Measurements from ENCODE around the gene PSMF1. TPM values are rescaled to one million over a fixed set of nuclear protein-coding genes. Genes with fewer than 3 reads are reported as not detected.

The PSMF1 gene
- total and polyA plus RNA-seq, 2 donors (not counting 1 experiment from before 2014, with no cell fraction given): 26.4 to 141 TPM

DNA sequence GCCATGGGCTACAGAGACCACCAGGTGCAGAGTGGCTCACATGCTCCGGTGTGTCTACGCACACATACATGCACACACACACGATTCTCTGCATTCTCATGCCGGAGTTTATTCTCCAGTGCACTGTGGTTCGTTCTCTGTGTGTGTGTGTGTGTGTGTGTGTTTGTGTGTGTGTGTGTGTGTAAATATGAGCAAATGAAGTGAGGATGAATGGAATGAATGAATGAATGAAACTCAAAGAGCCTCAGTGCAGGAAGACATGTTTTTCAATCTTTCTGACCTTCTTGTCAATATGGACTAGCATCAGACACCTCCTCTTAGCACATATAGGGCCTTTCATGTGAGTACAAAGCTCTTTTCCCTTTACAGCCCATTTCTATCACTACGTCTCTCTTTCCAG, 64.8 kb downstream of the PSMF1 start:
- H3K27me3 ChIP-seq (ENCODE audit: control insufficient read depth, insufficient read depth, low read length): peaks cover 33% of the 10 kb centered on the region
- H3K4me3 ChIP-seq (replicated peaks in 1 of 4; ENCODE audit: control extremely low read depth in 1 of 4, insufficient read depth in 1 of 4, low read depth in 3 of 4, low read length in 4 of 4): no peak overlapping the region
- no peak overlapping the region for H3K27ac ChIP-seq (ENCODE audit: insufficient read depth, low read length)
- no peaks in the 10 kb centered on the region for H3K79me2 ChIP-seq (ENCODE audit: control insufficient read depth, insufficient read depth, low read length)
- no peaks in the 10 kb centered on the region for H4K20me1 ChIP-seq (ENCODE audit: control insufficient read depth, extremely low read depth, insufficient read depth, low read length)
- no peak overlapping the region for H3K4me2 ChIP-seq (ENCODE audit: extremely low read depth, insufficient read depth, low read length)
- no peak overlapping the region for H2AFZ ChIP-seq (ENCODE audit: low read length)
- H3K36me3 ChIP-seq (ENCODE audit: control insufficient read depth, insufficient read depth, low read length): no peaks in the 10 kb centered on the region
- TF ChIP-seq EZH2 (IDR thresholded peaks at IDR 0.05; ENCODE audit: low read length, missing control alignments): no peak
- TF ChIP-seq, protein P1, sequence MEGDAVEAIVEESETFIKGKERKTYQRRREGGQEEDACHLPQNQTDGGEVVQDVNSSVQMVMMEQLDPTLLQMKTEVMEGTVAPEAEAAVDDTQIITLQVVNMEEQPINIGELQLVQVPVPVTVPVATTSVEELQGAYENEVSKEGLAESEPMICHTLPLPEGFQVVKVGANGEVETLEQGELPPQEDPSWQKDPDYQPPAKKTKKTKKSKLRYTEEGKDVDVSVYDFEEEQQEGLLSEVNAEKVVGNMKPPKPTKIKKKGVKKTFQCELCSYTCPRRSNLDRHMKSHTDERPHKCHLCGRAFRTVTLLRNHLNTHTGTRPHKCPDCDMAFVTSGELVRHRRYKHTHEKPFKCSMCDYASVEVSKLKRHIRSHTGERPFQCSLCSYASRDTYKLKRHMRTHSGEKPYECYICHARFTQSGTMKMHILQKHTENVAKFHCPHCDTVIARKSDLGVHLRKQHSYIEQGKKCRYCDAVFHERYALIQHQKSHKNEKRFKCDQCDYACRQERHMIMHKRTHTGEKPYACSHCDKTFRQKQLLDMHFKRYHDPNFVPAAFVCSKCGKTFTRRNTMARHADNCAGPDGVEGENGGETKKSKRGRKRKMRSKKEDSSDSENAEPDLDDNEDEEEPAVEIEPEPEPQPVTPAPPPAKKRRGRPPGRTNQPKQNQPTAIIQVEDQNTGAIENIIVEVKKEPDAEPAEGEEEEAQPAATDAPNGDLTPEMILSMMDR (conservative IDR thresholded peaks at IDR 0.05 in 1 of 2, IDR thresholded peaks at IDR 0.05 in 1 of 2; ENCODE audit: low read depth in 1 of 2, low read length in 2 of 2): no peak
- H3K4me1 ChIP-seq (ENCODE audit: control insufficient read depth, extremely low read depth, insufficient read depth, low read length): no peaks in the 10 kb centered on the region
- no peaks in the 10 kb centered on the region for H3K9me3 ChIP-seq (ENCODE audit: control insufficient read depth, insufficient read depth, low read depth, low read length)
- DNase-seq (ENCODE audit: low read depth in 2 of 2): no peak
- H3K9ac ChIP-seq (ENCODE audit: insufficient read depth, low read length): no peak overlapping the region

DNA sequence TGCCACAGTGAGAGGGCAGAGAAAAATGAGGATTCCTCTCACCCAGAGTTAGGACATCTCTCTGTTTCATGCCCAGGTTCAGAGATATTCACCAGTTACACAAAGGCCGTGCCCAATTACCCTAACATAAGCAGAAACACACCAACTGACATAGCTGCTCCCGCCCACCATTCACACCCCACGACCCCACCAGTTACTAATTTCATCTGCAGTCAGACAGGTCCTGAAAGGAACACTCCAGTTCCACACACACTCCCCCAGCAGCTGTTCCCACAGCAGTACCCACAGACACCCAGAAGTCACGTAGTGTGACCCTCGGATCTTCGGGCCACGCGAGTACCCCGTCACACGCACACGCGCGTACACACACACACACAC, 65.8 kb downstream of the PSMF1 start:
- Histone ChIP-seq H3K36me3 (ENCODE audit: control insufficient read depth, insufficient read depth, low read length) (no peaks in the 10 kb centered on the region), H3K4me1 (ENCODE audit: control insufficient read depth, extremely low read depth, insufficient read depth, low read length) (no peaks in the 10 kb centered on the region), H2AFZ (ENCODE audit: low read length) (no peak overlapping the region), H3K4me2 (ENCODE audit: extremely low read depth, insufficient read depth, low read length) (no peak overlapping the region), H3K4me3 (replicated peaks in 1 of 4; ENCODE audit: control extremely low read depth in 1 of 4, insufficient read depth in 1 of 4, low read depth in 3 of 4, low read length in 4 of 4) (no peak overlapping the region), H3K9ac (ENCODE audit: insufficient read depth, low read length) (no peak overlapping the region), H3K27me3 (ENCODE audit: control insufficient read depth, insufficient read depth, low read length) (peaks cover 38% of the 10 kb centered on the region), H3K27ac (ENCODE audit: insufficient read depth, low read length) (no peak overlapping the region), H3K79me2 (ENCODE audit: control insufficient read depth, insufficient read depth, low read length) (no peaks in the 10 kb centered on the region), H3K9me3 (ENCODE audit: control insufficient read depth, insufficient read depth, low read depth, low read length) (no peaks in the 10 kb centered on the region), H4K20me1 (ENCODE audit: control insufficient read depth, extremely low read depth, insufficient read depth, low read length) (no peaks in the 10 kb centered on the region)
- no peak for DNase-seq (ENCODE audit: low read depth in 2 of 2)
- TF ChIP-seq, protein P1 (conservative IDR thresholded peaks at IDR 0.05 in 1 of 2, IDR thresholded peaks at IDR 0.05 in 1 of 2; ENCODE audit: low read depth in 1 of 2, low read length in 2 of 2): no peak

DNA sequence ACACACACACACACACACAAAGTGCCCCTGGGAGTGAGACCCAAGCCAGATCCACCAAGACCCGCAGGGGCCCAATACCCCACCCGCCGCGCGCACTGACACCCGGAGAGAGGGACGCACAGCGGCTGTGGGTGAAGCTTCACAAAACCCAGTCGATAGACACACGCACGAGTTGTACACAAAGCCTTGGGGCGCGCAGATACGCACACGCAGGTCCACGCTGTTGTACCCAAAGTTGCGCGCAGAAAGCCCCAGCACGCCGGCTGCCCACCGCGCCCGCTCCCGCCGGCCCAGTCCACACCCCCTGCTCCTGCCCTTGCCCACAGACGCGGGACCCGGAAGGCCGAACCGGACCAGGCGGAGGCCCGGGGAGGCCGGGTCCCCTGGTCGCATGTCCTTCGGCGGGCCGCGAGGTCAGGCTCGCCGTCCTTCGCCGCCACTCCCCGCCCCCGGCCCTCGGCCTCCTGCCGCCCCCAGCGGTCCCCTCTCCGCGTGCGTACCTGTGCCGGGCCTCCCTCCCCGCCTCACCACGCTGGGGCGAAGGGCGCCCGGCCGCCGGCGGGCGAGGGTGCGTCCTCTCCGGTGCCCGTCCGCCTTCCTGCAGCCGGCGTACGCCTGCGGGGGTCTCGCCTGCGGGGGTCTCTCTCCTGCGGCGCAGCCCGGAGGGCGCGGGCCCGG, 66.4 kb downstream of the PSMF1 start, which contains the start of gene TMEM74B:
TMEM74B (minus strand) TSS at position 344 of the 678 bp plus-strand sequence. CDS start 1,180 bp downstream, outside the sequence.
- Histone ChIP-seq H4K20me1 (ENCODE audit: control insufficient read depth, extremely low read depth, insufficient read depth, low read length) (no peaks in the 10 kb centered on the region), H3K36me3 (ENCODE audit: control insufficient read depth, insufficient read depth, low read length) (no peaks in the 10 kb centered on the region), H3K9ac (ENCODE audit: insufficient read depth, low read length) (no peak within 1 kb of the TSS), H2AFZ (ENCODE audit: low read length) (no peak within 1 kb of the TSS), H3K27me3 (ENCODE audit: control insufficient read depth, insufficient read depth, low read length) (peaks cover 43% of the 10 kb centered on the region), H3K27ac (ENCODE audit: insufficient read depth, low read length) (no peak within 1 kb of the TSS), H3K79me2 (ENCODE audit: control insufficient read depth, insufficient read depth, low read length) (no peaks in the 10 kb centered on the region), H3K4me1 (ENCODE audit: control insufficient read depth, extremely low read depth, insufficient read depth, low read length) (no peaks in the 10 kb centered on the region), H3K9me3 (ENCODE audit: control insufficient read depth, insufficient read depth, low read depth, low read length) (no peaks in the 10 kb centered on the region), H3K4me3 (replicated peaks in 1 of 4; ENCODE audit: control extremely low read depth in 1 of 4, insufficient read depth in 1 of 4, low read depth in 3 of 4, low read length in 4 of 4) (peak within 1 kb of the TSS in 1 of 4 experiments; percentile 17), H3K4me2 (ENCODE audit: extremely low read depth, insufficient read depth, low read length) (no peak within 1 kb of the TSS)
- no peak for DNase-seq (ENCODE audit: low read depth in 2 of 2)
- TF ChIP-seq, protein P1 (conservative IDR thresholded peaks at IDR 0.05 in 1 of 2, IDR thresholded peaks at IDR 0.05 in 1 of 2; ENCODE audit: low read depth in 1 of 2, low read length in 2 of 2): no peak
- TF ChIP-seq EZH2 (IDR thresholded peaks at IDR 0.05; ENCODE audit: low read length, missing control alignments): peak; percentile 93

Measured in fibroblast of lung (primary cell).